Fibroblast of lung (primary cell): ENCODE data around the gene THSD7A. TPM values are rescaled to one million over a fixed set of nuclear protein-coding genes. Genes with fewer than 3 reads are reported as not detected.
"Not testable (repeated sequence)": the region's sequence is repeated elsewhere in the genome, so short reads cannot be mapped to it uniquely, and the experiment has no call there.

ENCODE experiments used
- DNase-seq, 2 donors: peaks; one replicate each; pipeline versions ENCODE4 v3.0.0 to v3.0.0-alpha.2; 2010; ENCODE audit warnings: low read depth in 2 of 2
- H2AFZ ChIP-seq: 2 replicates; pipeline ENCODE4 v1.5.1; 2012; ENCODE audit warnings: low read length, control low read depth, inconsistent platforms
- H3K27ac ChIP-seq: 2 replicates; pipeline ENCODE4 v1.5.1; 2011; ENCODE audit warnings: low read length, control low read depth; ENCODE audit not compliant: insufficient read depth
- H3K27me3 ChIP-seq: 2 replicates; pipeline ENCODE4 v1.5.1; 2011; ENCODE audit warnings: mild to moderate bottlenecking, low read length; ENCODE audit not compliant: control insufficient read depth, insufficient read depth
- H3K36me3 ChIP-seq: 2 replicates; pipeline ENCODE4 v1.5.1; 2011; ENCODE audit warnings: low read length; ENCODE audit not compliant: control insufficient read depth, insufficient read depth
- H3K4me1 ChIP-seq: 2 replicates; pipeline ENCODE4 v1.5.1; 2011; ENCODE audit warnings: low read length; ENCODE audit not compliant: control insufficient read depth, insufficient read depth; ENCODE audit errors: extremely low read depth
- H3K4me2 ChIP-seq: 2 replicates; pipeline ENCODE4 v1.5.1; 2011; ENCODE audit warnings: low read length, control low read depth; ENCODE audit not compliant: insufficient read depth; ENCODE audit errors: extremely low read depth
- H3K4me3 ChIP-seq, 4 experiments: fragments of 200-600 bp in 1 of 4; sonication (generic) in 1 of 4; replicated peaks in 1 of 4; 2 replicates each; pipeline ENCODE4 v1.5.1; 2011 to 2016; ENCODE audit warnings: low read length in 4 of 4, low read depth in 3 of 4, mild to moderate bottlenecking in 3 of 4, control low read depth in 2 of 4, inconsistent platforms in 1 of 4, mixed read lengths in 1 of 4; ENCODE audit not compliant: insufficient read depth in 1 of 4; ENCODE audit errors: control extremely low read depth in 1 of 4
- H3K79me2 ChIP-seq: 2 replicates; pipeline ENCODE4 v1.5.1; 2012; ENCODE audit warnings: mild to moderate bottlenecking, low read length, inconsistent platforms; ENCODE audit not compliant: control insufficient read depth, insufficient read depth
- H3K9ac ChIP-seq: 2 replicates; pipeline ENCODE4 v1.5.1; 2011; ENCODE audit warnings: mild to moderate bottlenecking, low read length, control low read depth; ENCODE audit not compliant: insufficient read depth
- H3K9me3 ChIP-seq: 2 replicates; pipeline ENCODE4 v1.5.1; 2012; ENCODE audit warnings: low read depth, low read length; ENCODE audit not compliant: control insufficient read depth, insufficient read depth
- H4K20me1 ChIP-seq: 2 replicates; pipeline ENCODE4 v1.5.1; 2011; ENCODE audit warnings: low read length; ENCODE audit not compliant: control insufficient read depth, insufficient read depth; ENCODE audit errors: extremely low read depth
- EZH2 ChIP-seq: IDR thresholded peaks from 2 replicates; pipeline ENCODE4 v1.5.1; 2012; ENCODE audit warnings: low read length, control low read depth, mild to moderate bottlenecking; ENCODE audit errors: missing control alignments
- polyA plus RNA-seq, 2 donors: library from polyadenylated mRNA; depleted of rRNA in 1 of 2; stranded (reverse) in 1 of 2; unstranded in 1 of 2; fragments of >200 nt; gene quantifications; 2 replicates each; pipeline ENCODE4 v1.2.1, GENCODE V29; 2011 to 2012; ENCODE audit warnings: missing spikeins in 1 of 2
- total RNA-seq: library from RNA; depleted of rRNA; stranded (reverse); fragments of >200 nt; gene quantifications from 2 replicates; pipeline ENCODE4 v1.2.1, GENCODE V29; 2014
- TF ChIP-seq, protein P1 (sequence below), 2 donors: IDR thresholded peaks in 1 of 2; conservative IDR thresholded peaks in 1 of 2; 1 replicate in 1 of 2; 2 replicates in 1 of 2; pipeline ENCODE4 v1.5.1; 2011 to 2012; ENCODE audit warnings: low read length in 2 of 2, control low read depth in 1 of 2, inconsistent platforms in 1 of 2, low read depth in 1 of 2, mild to moderate bottlenecking in 1 of 2

THSD7A gene
- total and polyA plus RNA-seq, 2 donors (not counting 1 experiment from before 2014, with no cell fraction given) = 0.02 to 0.83 TPM

DNA sequence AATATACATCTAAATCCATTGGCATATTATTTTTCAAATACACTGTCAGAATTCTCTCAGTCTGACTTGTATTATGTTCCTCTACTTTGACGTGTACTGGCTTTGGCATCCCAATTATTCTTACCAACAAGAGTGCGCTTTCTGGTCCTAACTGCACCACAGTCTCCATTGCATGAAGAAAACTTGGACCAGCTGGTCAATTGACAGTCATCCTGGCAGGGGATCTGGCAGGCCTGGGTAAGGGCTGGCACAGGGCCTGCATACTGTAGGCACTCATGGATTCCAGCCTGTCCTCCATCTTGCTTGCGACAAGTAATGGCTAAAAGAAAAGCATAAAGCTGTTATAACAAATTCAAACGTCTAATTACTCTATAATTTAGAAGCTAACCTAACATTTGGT is 384.9 kb downstream of the THSD7A start:
- no peak for TF ChIP-seq EZH2
- TF ChIP-seq, protein P1, sequence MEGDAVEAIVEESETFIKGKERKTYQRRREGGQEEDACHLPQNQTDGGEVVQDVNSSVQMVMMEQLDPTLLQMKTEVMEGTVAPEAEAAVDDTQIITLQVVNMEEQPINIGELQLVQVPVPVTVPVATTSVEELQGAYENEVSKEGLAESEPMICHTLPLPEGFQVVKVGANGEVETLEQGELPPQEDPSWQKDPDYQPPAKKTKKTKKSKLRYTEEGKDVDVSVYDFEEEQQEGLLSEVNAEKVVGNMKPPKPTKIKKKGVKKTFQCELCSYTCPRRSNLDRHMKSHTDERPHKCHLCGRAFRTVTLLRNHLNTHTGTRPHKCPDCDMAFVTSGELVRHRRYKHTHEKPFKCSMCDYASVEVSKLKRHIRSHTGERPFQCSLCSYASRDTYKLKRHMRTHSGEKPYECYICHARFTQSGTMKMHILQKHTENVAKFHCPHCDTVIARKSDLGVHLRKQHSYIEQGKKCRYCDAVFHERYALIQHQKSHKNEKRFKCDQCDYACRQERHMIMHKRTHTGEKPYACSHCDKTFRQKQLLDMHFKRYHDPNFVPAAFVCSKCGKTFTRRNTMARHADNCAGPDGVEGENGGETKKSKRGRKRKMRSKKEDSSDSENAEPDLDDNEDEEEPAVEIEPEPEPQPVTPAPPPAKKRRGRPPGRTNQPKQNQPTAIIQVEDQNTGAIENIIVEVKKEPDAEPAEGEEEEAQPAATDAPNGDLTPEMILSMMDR (conservative IDR thresholded peaks at IDR 0.05 in 1 of 2, IDR thresholded peaks at IDR 0.05 in 1 of 2; ENCODE audit: low read depth in 1 of 2, low read length in 2 of 2) = no peak
- no peak for DNase-seq
- Histone ChIP-seq H3K36me3 (no peaks in the 10 kb centered on the region), H3K4me2 (no peak overlapping the region), H3K27ac (no peak overlapping the region), H4K20me1 (no peaks in the 10 kb centered on the region), H3K27me3 (no peaks in the 10 kb centered on the region), H3K9me3 (no peaks in the 10 kb centered on the region), H3K9ac (no peak overlapping the region), H2AFZ (no peak overlapping the region), H3K79me2 (no peaks in the 10 kb centered on the region), H3K4me1 (no peaks in the 10 kb centered on the region), H3K4me3 (no peak overlapping the region)

DNA sequence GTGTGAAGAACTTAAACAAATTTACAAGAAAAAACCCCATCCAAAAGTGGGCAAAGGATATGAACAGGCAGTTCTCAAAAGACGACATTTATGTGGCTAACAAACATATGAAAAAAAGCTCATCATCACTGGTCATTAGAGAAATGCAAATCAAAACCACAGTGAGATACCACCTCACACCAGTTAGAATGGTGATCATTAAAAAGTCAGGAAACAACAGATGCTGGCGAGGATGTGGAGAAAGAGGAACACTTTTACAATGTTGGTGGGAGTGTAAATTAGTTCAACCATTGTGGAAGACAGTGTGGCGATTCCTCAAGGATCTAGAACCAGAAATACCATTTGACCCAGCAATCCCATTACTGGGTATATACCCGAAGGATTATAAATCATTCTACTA is 388.1 kb downstream of the THSD7A start:
- H3K79me2 ChIP-seq, H3K9me3 ChIP-seq, H3K27me3 ChIP-seq, H2AFZ ChIP-seq, H3K4me1 ChIP-seq, H3K4me3 ChIP-seq, H3K27ac ChIP-seq, H3K36me3 ChIP-seq, H3K9ac ChIP-seq, H3K4me2 ChIP-seq, DNase-seq, H4K20me1 ChIP-seq: not testable (repeated sequence)

DNA sequence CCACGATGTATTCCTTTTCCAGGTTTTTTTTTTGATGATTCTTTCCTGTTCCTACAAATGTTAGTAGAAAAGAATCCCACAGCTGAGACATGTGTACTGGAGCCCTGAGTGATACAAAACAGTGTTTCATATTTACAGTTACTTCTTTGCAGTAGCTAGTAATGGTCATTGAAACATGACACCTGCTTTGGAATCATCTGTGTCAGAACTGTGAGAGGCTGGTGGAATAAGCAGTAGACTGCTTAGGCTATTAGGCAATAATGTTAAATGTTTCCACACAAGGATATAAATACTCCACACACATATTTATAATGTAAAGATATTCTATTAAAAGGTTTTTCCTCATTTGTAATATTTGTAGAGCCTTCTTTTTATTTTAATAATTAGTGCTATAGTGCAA is 394.0 kb downstream of the THSD7A start:
- no peak overlapping the region for H3K4me2 ChIP-seq
- no peaks in the 10 kb centered on the region for H3K9me3 ChIP-seq
- no peak overlapping the region for H3K9ac ChIP-seq
- no peak overlapping the region for H3K27ac ChIP-seq
- TF ChIP-seq, protein P1 (conservative IDR thresholded peaks at IDR 0.05 in 1 of 2, IDR thresholded peaks at IDR 0.05 in 1 of 2; ENCODE audit: low read depth in 1 of 2, low read length in 2 of 2) = no peak
- TF ChIP-seq EZH2 = no peak
- peak; percentile 53 to 82 for DNase-seq
- no peaks in the 10 kb centered on the region for H3K27me3 ChIP-seq
- no peaks in the 10 kb centered on the region for H4K20me1 ChIP-seq
- H3K4me3 ChIP-seq = no peak overlapping the region
- no peak overlapping the region for H2AFZ ChIP-seq
- no peaks in the 10 kb centered on the region for H3K79me2 ChIP-seq
- H3K36me3 ChIP-seq = no peaks in the 10 kb centered on the region
- no peaks in the 10 kb centered on the region for H3K4me1 ChIP-seq
